HG03135 (cell line): ENCODE measurements around the gene PIK3R4.

Experiments
- ATAC-seq: cut with Tn5 transposase; IDR thresholded peaks from one replicate; pipeline ENCODE4 v1.9.1; 2021; ENCODE audit warnings: mild to moderate bottlenecking, moderate library complexity; ENCODE audit not compliant: unreplicated experiment

The PIK3R4 gene

DNA sequence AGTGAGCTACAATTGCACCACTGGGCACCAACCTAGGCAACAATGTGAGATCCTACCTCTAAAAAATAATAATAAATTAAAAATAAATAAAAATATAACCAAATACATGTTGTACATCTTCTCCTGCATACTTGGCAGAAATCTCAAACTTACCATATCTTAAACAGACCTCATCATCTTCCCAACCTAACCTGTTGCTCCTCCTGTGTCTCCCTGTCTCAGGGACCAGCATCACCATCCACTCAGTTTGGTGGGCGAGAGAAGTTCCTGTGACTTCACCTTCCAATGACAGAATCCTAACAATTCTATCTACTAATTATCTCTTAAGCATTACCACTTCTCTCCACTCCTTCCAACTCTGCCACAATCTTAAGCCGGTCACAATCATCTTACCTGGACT lies 3.3 kb downstream of the PIK3R4 start:
- ATAC-seq, result no peak

DNA sequence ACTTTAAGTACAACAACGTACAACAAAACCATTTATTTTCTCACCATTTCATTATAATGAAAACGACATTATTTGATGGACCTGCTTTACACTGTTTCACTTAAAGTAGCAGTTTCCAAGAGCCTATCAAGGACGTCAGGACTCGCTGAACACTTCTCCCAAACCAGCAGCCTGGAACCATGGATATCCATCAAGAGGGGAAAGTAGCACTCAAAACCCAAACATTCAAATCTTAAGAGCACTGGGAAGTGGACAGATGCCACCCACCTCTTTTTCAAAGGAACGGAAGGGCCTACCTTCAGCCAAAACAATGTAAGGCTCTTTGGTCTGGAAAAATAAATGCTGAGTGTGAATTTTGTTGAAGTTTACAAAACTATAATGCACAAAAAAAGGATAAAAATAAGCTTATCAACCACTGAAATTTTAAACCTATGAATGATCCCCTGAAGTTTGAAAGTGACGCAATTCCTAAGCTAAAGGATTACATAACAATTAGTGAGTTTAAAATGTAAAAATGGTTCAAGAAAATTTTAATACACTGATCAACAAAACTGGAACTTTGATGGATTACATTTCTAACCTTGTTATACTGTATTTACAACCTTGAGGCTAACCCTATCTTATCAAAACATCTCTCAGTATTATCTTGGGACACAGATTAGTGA lies 4.6 kb downstream of the PIK3R4 start:
- no peak for ATAC-seq

DNA sequence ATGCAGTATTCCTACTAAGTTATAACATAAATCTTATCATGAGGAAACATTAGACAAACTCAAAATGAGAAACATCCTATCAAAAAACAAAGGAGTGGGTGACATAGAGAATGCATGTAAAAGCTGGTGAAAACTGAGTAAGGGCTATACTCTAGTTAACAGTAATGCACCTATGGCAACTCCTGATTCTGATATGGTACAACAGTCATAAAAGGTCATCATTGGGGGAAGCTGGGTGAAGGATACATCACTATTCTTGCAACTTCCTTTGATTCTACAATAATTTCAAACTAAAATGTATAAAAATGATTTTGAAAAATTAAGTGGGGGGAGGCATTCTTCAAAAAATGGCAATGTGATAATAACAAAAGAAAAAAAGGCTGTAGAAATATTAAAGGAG lies 6.8 kb downstream of the PIK3R4 start:
- ATAC-seq, result no peak

DNA sequence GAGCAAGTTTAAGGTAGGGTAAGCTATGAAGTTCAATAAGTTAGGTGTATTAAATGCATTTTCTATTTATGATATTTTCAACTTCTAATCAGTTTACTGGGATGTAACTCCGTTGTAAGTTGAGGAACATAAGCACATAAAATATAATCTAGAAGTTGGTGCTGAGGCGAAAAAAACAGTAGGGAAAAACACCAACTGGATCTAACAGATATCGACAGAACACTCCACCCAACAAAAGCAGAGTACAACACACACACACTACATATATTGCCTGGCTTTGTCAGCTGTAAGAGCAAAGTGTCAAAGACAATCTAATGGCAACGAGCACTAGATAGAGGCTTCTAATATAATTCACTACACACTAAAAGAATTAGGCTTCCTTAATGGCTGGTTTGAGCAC lies 8.4 kb downstream of the PIK3R4 start:
- ATAC-seq, result no peak

DNA sequence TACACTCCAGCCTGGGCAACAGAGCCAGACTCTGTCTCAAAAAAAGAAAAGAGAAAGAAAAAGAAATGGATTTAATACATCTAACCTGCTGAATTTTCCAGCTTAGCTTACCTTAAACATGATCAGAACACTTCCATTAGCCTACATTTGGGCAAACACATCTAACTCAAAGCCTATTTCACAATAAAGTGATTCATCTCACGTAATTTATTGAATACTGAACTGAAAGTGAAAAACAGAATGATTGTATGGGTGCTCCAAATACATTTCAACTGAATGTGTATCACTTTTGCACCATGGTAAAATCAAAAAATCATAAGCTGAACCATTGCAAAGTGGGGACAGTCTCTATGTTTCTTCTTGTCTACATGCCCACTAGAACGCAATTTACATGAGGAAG lies 9.0 kb downstream of the PIK3R4 start:
- no peak for ATAC-seq

DNA sequence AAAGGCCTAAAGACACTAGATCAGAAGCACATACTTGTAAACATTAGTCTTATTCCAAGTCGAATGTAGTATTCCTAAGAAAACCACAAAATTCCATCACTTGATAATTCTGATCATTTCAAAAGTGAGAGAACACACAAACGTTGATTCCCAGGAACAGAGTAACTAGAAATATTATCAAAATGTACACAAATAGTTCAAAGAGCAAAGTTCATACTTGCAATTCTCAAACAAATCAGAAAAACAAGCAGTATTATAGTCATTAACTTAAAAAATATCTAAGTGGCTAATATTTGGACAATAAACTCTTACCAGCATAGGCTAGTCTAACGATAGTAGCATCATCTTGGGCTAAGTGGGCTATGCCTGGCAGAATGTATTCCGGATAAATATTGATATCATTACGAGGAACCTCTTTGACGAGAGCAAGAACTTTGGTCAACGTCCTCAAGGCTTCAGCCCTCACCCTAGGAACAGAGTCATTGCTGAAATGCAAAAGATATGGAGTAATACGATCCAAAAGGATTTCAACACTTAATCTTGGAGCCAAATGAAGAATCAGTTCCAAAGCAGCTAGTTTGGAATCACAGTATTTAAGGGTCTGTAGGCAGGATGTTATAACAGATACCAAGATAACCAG lies 13.3 kb downstream of the PIK3R4 start:
- no peak for ATAC-seq

DNA sequence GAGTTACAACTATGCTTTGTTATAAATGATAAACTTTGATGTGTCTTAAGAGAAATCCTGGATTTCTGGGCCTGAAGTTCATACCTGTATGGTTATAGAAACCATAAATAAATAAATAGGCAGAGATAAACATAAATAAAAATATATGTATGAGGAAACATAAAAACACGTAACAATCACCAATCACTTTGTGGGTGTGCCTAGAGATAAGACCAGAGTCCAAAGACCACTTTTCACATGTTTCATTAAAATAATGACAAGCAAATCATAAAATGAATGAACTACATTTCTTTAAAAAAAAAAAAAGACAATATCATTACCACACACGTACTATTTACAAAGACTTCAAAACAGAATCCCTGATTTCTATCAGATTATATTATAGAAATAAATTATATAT lies 14.1 kb downstream of the PIK3R4 start:
- no peak for ATAC-seq

DNA sequence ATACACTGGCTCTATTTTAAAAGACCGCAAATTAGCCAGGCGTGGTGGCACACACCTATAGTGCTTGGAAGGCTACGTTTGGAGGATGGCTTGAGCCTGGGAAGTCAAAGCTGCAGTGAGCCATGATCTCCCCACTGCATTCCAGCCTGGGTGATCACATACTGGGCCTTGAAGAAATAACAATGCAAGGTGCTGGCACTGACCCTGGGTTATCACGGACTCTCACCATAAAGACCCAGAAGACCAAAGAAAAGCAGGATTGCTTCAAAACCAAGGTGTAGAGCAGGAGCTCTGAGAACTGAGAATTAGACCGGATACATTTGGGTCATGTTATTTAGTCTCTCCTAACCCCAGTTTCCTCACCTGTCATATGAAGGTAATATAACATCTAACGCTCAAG lies 14.8 kb downstream of the PIK3R4 start:
- ATAC-seq, result no peak

DNA sequence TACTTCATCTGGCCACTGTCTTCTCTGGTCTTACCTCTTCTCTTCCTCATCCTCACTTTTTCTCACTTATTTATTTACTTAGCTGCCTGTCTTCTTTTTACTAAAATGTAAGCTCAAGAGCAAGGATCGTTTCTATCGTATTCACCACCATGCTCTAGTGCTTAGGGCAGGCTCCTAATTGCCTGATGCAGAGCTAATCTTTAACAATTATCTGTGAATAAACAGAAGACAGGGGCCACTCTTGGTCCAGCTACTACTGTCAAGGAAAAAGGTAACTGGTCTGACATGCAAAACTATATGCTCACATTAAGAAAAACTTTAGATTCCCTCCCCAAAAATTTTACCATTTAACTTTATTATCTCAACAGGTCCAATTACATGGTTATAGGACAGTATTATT lies 17.5 kb downstream of the PIK3R4 start:
- no peak for ATAC-seq

DNA sequence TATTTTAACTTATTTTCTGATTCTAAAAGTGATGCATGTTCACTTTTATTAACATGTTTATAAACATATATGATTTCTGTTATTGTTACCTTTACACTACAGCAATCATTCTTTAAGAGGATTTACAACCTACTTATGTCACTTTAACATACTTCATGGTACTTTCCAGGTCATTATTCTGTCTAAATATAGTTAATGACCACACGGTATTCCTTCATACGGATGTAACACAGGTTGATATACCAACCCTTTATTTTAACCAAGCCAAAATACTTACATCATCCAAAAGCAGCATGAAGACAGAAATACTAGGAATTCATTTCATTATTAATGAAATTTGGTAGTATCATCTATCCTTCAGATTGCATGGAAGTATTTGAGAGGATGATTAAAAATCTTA lies 18.6 kb downstream of the PIK3R4 start:
- ATAC-seq, result no peak

DNA sequence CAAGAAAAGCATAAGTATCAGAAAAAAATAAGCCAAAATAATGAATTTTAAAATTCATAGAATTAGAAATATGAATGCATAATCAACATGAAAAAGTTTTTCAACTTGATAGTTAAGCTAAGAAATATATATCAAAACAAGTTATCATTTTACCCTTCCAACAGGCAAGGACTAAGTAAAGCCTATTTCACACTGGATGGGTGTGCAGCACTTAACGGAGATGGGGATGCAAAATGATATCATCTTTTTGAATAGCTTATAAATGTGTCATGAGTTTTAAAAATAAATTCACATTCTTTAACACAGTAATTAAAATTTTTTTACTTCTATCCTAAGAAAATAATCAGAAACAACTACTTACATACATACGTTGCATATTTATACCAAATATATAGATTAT lies 20.9 kb downstream of the PIK3R4 start:
- no peak for ATAC-seq

DNA sequence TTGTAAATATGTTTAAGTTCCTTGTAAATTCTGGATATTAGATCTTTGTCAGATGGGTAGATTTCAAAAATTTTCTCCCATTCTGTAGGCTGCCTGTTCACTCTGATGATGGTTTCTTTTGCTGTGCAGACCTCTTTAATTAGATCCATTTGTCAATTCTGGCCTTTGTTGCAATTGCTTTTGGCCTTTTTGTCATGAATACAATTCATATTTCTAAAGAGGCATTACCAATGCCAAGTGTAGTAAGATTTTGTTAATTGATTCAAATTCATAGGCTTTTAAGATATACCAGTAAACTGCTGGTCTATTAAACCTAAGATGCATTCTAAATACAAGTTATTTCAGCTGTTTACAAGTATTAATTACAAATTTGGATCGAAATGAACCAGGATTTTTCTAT lies 31.0 kb downstream of the PIK3R4 start:
- ATAC-seq, result no peak

DNA sequence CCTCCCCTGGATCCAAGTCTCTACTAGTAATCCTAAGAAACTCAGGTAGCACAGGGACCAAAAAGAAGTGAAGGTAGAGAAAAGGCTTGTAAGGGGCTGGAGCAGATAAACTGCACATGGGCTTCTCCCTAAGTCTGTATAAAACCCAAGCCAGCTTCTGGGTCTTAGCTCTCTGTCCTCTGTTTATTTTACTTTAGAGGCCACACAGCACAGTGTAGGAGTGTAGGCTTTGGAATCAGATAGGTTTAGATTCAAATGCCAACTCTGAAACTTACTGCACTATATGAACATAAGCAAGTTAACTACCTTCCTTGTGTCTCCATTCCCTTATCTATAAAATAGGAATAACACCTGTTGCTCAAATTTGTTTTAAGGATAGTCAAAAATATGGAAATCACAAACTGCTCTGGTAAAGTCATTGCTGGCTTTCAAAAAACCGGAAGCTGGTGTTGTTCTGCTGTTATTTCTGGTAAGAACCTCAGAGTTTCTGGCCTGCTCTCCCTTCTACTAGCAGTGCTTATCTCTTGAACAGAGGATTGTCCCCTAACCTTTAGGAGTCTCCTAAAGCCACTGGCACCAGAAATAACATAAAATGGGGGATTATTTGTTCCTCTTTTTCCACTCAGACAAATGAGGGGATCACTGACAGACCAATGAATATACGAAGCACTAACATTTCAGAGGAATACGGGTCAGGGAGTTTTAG lies 33.8 kb downstream of the PIK3R4 start:
- no peak for ATAC-seq

DNA sequence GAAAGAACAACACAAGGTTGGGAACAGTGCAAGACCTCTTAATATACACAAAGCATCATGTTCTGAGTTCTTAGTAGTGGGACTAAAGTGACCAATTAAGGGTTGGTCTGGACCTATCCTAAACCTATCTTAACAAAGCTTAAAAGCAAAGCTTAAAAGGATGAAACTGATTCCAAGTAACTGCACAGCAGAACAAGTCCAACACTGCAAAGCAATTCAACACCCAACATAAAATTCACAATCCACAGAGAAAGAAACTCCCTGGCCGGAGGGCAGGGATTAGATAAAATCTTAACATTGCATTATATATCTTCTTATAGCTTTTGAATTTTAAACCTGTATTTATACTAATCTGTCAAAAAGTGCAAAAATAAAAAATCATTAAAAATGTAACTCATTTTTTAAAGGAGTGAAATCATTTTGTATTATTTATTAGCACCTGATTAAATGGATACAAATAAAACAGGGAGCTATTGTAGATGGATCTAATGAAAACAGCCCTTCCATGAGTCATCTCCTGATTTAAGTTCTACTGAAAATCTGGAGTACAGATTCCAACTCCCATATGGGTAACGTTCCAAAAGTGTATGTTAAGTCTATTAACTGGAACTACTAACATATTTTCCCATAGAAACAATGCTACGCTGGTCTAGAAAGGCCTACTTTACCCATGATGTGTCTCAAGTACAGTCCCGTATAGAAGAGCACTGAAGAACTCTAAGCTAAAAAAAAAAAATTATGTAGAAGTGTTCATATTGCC lies 34.9 kb downstream of the PIK3R4 start:
- ATAC-seq, result no peak

DNA sequence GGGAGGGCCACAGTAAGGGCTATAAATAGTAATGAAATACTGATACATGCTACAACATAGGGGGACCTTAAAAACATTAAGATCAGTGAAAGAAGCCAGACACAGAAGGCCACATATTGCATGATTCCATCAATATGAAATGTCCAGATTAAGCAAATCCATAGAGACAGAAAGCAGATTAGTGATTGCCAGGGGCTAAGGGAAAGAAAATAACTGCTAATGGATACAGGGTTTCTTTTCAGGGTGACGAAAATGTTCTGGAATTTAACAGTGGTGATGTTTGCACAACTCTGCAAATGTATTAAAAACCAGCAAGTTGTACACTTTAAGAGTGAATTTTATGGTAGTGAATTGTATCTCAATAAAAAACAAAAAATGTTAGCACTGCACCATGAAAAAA lies 37.0 kb downstream of the PIK3R4 start:
- no peak for ATAC-seq

DNA sequence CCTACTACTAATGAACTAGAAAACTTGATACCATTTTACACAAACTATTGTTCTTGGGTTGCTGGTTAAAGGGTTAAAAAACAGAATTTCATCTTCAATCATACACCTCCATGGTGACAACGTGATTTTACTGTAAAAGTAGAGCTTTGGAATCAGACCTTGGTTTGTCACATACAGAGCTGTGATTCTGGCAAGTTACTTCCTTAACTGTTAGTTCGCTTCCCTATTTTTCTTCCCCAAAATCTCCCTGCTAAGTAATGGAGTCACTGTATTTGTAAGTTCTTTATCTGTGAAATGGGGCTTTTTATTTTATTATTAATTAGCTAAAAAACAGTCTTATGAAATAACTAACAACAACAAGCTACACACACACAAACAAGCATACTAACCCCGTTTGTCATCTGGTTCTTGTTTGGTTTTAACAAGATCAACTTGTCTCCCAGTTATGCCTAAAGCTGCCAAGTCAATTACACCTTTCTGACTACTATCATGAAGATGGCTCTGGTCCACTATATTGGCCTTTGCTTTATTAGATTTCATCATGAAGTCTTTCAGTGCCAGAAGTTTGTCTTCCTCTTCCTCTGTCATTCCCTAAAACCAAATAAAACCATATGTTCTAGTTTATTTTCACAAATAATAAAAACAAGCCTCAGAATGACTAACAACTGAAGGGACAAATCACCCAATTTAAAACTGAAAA lies 38.6 kb downstream of the PIK3R4 start:
- ATAC-seq, result no peak

DNA sequence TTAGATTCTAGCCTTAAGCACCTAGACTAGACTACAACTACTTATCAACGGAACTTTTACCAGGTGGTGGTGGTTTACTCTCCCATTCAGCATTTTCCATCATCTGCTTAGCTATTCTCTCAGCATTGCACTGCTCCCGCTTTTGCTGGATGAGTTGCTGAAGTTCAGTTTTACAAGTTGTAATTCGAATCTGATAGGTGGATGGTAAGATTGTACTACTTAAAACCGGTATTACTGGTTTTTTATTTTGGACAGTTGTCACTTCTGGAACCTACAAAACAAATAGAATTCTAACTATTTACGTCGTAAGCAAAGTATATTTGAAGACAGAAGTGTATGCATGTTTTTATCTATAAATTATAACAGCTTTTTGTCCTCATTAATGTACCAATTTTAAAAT lies 41.1 kb downstream of the PIK3R4 start:
- ATAC-seq, result no peak

DNA sequence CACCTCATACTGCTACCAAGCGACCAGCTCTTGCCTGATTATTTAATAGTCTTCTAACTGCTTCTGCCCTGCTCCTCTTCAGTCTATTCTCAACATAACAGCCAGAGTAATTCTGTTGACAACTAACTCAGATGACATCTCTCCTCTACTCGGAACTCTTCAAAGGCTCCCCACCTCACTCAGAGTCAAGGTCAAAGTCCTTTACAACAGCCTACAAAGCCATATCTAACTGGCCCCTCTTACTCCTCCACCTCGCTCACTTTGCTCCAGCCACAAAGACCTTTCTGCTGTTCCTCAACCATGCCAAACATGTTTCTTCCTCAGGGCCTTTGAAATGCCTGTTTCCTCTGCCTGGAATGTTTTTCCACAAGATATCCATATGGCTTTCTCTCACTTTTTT lies 43.6 kb downstream of the PIK3R4 start:
- no peak for ATAC-seq

DNA sequence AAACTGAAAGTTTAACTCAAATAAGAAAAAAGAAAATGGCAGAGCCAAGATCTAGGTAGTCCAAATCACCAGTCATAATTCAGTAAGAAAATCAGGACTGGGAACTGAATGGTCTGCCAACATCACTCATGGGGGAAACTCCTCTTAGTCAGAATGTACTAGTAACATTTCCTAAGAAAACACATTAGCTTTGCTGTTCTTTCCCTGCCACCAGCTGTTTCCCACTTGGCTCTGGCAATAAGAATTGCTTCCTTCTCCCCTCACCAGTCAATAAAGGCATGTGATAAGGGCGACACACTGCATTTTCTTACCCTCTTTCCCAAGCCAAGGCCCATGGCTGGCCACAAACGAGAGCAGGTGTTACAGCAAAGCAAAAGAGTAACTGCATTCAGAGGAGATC lies 46.1 kb downstream of the PIK3R4 start:
- no peak for ATAC-seq

DNA sequence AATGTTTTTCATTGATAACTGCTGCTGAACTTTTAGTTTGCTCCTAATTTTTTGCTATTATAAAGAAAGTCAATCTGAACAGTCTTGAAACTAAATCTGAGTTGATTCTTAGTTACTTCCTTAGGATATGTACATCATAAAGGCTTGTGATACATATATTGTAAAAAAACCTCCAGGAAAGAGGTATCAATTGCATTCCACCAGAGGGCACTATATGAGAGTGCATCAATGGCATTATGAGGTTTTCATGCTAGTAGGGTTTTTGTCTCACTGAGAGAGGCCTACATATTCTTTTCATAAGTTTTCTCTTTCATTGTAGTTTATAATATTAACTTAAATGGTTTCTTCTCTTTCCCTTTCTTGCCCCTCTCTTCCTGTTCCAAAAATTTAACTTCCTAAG lies 46.9 kb downstream of the PIK3R4 start:
- no peak for ATAC-seq

DNA sequence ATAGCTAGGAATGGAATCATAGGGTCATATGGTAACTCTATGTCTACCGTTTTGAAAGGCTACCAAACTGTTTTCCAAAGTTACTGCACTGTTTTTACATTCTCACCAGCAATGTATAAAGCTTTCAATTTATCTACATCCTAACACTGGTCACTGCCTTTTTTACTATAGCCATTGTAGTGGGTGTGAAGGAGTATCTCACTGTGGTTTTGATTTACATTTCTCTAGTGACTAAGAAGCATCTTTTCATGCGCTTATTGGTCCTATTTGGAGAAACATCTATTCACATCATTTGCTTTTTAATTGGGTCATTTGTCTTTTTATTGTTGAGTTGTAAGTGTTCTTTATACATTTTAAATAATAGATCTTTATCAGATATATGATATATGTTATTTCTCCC lies 53.3 kb downstream of the PIK3R4 start:
- ATAC-seq, result no peak
